ENCODE data around the gene RINL. TPM values are rescaled to one million over a fixed set of nuclear protein-coding genes. Genes with fewer than 3 reads are reported as not detected.

Gene RINL
- total RNA-seq, 1 donor from 2014 or later: 3.7 TPM

- Histone ChIP-seq H3K27ac (ENCODE audit: low read depth, low read length) (no peak overlapping the region), H3K9me3 (ENCODE audit: control insufficient read depth in 3 of 3, low read length in 3 of 3) (no peaks in the 10 kb centered on the region), H3K4me3 (ENCODE audit: low read length in 3 of 3) (no peak overlapping the region), H3K27me3 (ENCODE audit: control insufficient read depth in 3 of 3, insufficient read depth in 3 of 3, low read length in 3 of 3) (no peaks in the 10 kb centered on the region), H3K36me3 (ENCODE audit: control insufficient read depth in 3 of 3, insufficient read depth in 3 of 3, low read length in 3 of 3) (peaks cover 18 to 26% (median 25%) of the 10 kb centered on the region in 3 donors), H3K9ac (ENCODE audit: low read depth in 1 of 3, low read length in 3 of 3) (no peak overlapping the region), H3K4me1 (ENCODE audit: control insufficient read depth in 3 of 3, insufficient read depth in 3 of 3, low read length in 3 of 3) (peaks cover 3 to 9% (median 8%) of the 10 kb centered on the region in 3 donors)
Observed at GRCh38 chr19:38904581-38905539, 26.8 kb upstream of the RINL start.

DNA sequence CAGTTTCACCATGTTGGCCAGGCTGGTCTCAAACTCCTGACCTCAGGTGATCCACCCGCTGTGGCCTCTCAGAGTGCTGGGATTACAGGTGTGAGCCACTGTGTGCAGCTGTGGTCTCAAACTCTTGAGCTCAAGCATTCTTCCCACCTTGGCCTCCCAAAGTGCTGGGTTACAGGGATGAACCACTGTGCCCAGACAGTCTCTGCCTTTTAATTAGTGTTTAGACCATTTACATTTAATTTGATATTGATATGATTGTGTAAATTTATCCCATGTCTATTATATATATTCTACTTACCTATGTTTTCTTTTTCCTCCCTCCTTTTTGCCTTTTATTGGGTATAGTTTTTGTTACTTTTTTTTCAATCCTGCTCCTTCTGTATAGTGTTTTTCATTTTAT is 23.6 kb upstream of the RINL start:
- no peak overlapping the region for H3K4me3 ChIP-seq (ENCODE audit: low read length in 3 of 3)
- H3K9me3 ChIP-seq (ENCODE audit: control insufficient read depth in 3 of 3, low read length in 3 of 3): no peaks in the 10 kb centered on the region
- no peaks in the 10 kb centered on the region for H3K27me3 ChIP-seq (ENCODE audit: control insufficient read depth in 3 of 3, insufficient read depth in 3 of 3, low read length in 3 of 3)
- no peak overlapping the region for H3K27ac ChIP-seq (ENCODE audit: low read depth, low read length)
- H3K4me1 ChIP-seq (ENCODE audit: control insufficient read depth in 3 of 3, insufficient read depth in 3 of 3, low read length in 3 of 3): peaks cover 28 to 30% (median 30%) of the 10 kb centered on the region in 3 donors
- peaks cover 8 to 13% (median 11%) of the 10 kb centered on the region in 3 donors for H3K36me3 ChIP-seq (ENCODE audit: control insufficient read depth in 3 of 3, insufficient read depth in 3 of 3, low read length in 3 of 3)
- no peak overlapping the region for H3K9ac ChIP-seq (ENCODE audit: low read depth in 1 of 3, low read length in 3 of 3)

GRCh38 chr19:38900743-38901190 is 22.7 kb upstream of the RINL start:
- Histone ChIP-seq H3K27me3 (ENCODE audit: control insufficient read depth in 3 of 3, insufficient read depth in 3 of 3, low read length in 3 of 3) (no peaks in the 10 kb centered on the region), H3K36me3 (ENCODE audit: control insufficient read depth in 3 of 3, insufficient read depth in 3 of 3, low read length in 3 of 3) (peaks cover 5 to 12% (median 9%) of the 10 kb centered on the region in 3 donors), H3K9me3 (ENCODE audit: control insufficient read depth in 3 of 3, low read length in 3 of 3) (no peaks in the 10 kb centered on the region), H3K4me1 (ENCODE audit: control insufficient read depth in 3 of 3, insufficient read depth in 3 of 3, low read length in 3 of 3) (peaks cover 32 to 34% (median 33%) of the 10 kb centered on the region in 3 donors), H3K27ac (ENCODE audit: low read depth, low read length) (peak overlapping the region; percentile 86), H3K4me3 (ENCODE audit: low read length in 3 of 3) (peak overlapping the region in 2 of 3 donors; percentile 66 to 93), H3K9ac (ENCODE audit: low read depth in 1 of 3, low read length in 3 of 3) (peak overlapping the region in 2 of 3 donors; percentile 77 to 92)

DNA sequence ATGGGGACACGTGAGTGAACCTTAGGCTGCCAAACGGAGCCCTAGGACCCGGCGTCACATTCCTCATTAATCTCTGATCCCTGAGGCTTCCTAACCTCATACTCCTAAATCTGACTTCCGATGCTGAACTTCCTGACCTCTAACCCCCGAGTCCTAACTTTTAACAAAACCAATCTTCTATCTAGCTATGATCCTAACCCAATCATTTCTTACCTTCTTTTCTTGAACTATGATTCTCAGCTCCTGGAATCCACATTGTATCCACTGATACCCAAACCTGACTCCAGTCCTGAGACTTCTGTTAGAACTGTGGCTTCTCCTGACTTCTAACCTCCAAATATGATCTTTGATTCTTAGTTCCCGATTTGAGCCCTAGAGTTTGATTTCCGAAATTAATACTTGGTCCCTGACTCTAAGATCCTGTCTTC is 22.1 kb upstream of the RINL start:
- Histone ChIP-seq H3K9me3 (ENCODE audit: control insufficient read depth in 3 of 3, low read length in 3 of 3) (no peaks in the 10 kb centered on the region), H3K4me1 (ENCODE audit: control insufficient read depth in 3 of 3, insufficient read depth in 3 of 3, low read length in 3 of 3) (peaks cover 35 to 39% (median 36%) of the 10 kb centered on the region in 3 donors), H3K4me3 (ENCODE audit: low read length in 3 of 3) (peak overlapping the region; percentile 66 to 93 (median 88)), H3K27me3 (ENCODE audit: control insufficient read depth in 3 of 3, insufficient read depth in 3 of 3, low read length in 3 of 3) (no peaks in the 10 kb centered on the region), H3K36me3 (ENCODE audit: control insufficient read depth in 3 of 3, insufficient read depth in 3 of 3, low read length in 3 of 3) (peaks cover under 1 to 7% (median 4%) of the 10 kb centered on the region in 3 donors), H3K27ac (ENCODE audit: low read depth, low read length) (peak overlapping the region; percentile 86), H3K9ac (ENCODE audit: low read depth in 1 of 3, low read length in 3 of 3) (peak overlapping the region; percentile 75 to 92 (median 77))

DNA sequence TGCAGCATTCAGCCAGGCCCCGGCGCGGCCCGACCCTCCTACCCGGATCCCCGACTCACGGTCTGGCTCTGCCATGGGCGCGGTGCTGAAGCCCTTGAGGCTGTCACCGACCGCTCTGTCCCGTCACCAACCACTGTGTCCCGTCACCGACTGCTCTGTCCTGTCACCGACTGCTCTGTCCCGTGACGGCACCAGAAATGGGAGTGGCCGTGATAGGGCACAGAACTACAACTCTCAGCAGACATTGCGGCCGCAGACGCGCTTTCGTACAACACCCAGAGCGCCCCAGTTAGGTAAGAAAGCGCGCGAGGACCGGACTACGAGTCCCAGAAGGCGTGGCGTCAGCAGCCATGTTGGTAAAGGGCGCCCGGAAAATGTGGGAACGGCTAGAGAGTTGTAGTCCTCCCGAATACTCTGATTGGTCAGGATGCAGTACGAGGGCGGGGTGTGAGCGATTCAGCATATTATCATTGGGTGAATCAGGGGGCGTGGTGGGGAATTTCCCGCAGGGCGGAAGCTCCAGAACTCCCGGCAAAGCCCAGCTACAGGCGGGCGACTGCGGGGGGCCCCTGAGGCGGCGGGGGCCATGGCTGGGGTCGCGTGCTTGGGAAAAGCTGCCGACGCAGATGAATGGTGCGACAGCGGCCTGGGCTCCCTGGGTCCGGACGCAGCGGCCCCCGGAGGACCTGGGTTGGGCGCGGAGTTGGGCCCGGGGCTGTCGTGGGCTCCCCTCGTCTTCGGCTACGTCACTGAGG is 21.5 kb upstream of the RINL start, which contains the start of the genes NFKBIB and SIRT2:
Gene NFKBIB (plus strand): TSS at position 523 of the 755 bp plus-strand sequence. CDS start 64 bp downstream, at position 587.
Gene SIRT2 (minus strand): TSS at position 172 of the 755 bp plus-strand sequence. CDS start 97 bp downstream, at position 75.
- H3K27me3 ChIP-seq (ENCODE audit: control insufficient read depth in 3 of 3, insufficient read depth in 3 of 3, low read length in 3 of 3): no peaks in the 10 kb centered on the region
- peak within 1 kb of the TSS; percentile 93 to 97 (median 93) for H3K4me3 ChIP-seq (ENCODE audit: low read length in 3 of 3)
- H3K27ac ChIP-seq (ENCODE audit: low read depth, low read length): peak within 1 kb of the TSS; percentile 95
- peaks cover 41 to 45% (median 42%) of the 10 kb centered on the region in 3 donors for H3K4me1 ChIP-seq (ENCODE audit: control insufficient read depth in 3 of 3, insufficient read depth in 3 of 3, low read length in 3 of 3)
- H3K36me3 ChIP-seq (ENCODE audit: control insufficient read depth in 3 of 3, insufficient read depth in 3 of 3, low read length in 3 of 3): peaks cover 0 to 4% (median 2%) of the 10 kb centered on the region in 3 donors
- H3K9ac ChIP-seq (ENCODE audit: low read depth in 1 of 3, low read length in 3 of 3): peak within 1 kb of the TSS; percentile 88 to 98 (median 96)
- no peaks in the 10 kb centered on the region for H3K9me3 ChIP-seq (ENCODE audit: control insufficient read depth in 3 of 3, low read length in 3 of 3)

DNA sequence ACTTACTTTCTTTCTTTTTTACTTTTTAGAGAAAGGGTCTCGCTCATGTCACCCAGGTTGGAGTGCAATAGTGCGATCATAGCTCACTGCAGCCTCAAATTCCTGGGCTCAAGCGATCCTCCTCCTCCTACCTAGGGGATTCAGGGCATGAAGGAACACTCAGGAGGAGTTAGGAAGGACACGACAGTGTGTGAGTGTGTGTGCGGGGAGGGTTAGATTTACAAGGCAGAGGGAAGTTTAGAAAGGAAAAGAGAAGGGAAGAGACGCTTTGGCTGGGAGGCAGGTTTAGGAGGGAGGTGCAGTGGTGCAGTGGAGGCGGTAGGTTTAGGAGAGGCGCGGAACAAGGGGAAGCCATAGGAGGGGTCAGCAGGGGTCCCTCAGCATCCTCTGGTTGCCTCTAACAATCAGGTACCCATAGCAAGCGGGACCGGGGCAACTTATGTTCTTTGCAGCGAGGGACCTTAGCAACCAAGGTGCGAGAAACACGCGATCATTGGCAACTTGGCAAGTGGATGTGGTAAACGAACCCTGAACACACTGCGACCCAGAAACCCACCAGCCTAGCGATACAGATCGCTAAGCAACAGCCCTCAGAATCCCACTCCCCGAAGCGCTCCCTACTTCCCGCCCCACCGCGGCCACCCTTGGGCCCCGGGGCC is 20.8 kb upstream of the RINL start:
- Histone ChIP-seq H3K4me3 (ENCODE audit: low read length in 3 of 3) (peak overlapping the region; percentile 91 to 97 (median 93)), H3K36me3 (ENCODE audit: control insufficient read depth in 3 of 3, insufficient read depth in 3 of 3, low read length in 3 of 3) (peaks cover 0 to under 1% (median 0%) of the 10 kb centered on the region in 3 donors), H3K4me1 (ENCODE audit: control insufficient read depth in 3 of 3, insufficient read depth in 3 of 3, low read length in 3 of 3) (peaks cover 48 to 52% (median 49%) of the 10 kb centered on the region in 3 donors), H3K9me3 (ENCODE audit: control insufficient read depth in 3 of 3, low read length in 3 of 3) (no peaks in the 10 kb centered on the region), H3K9ac (ENCODE audit: low read depth in 1 of 3, low read length in 3 of 3) (peak overlapping the region; percentile 88 to 98 (median 96)), H3K27me3 (ENCODE audit: control insufficient read depth in 3 of 3, insufficient read depth in 3 of 3, low read length in 3 of 3) (no peaks in the 10 kb centered on the region), H3K27ac (ENCODE audit: low read depth, low read length) (peak overlapping the region; percentile 95)

GRCh38 chr19:38894968-38895367 is 16.9 kb upstream of the RINL start:
- Histone ChIP-seq H3K4me1 (ENCODE audit: control insufficient read depth in 3 of 3, insufficient read depth in 3 of 3, low read length in 3 of 3) (peaks cover 70 to 79% (median 70%) of the 10 kb centered on the region in 3 donors), H3K27ac (ENCODE audit: low read depth, low read length) (no peak overlapping the region), H3K27me3 (ENCODE audit: control insufficient read depth in 3 of 3, insufficient read depth in 3 of 3, low read length in 3 of 3) (no peaks in the 10 kb centered on the region), H3K36me3 (ENCODE audit: control insufficient read depth in 3 of 3, insufficient read depth in 3 of 3, low read length in 3 of 3) (peaks cover 6 to 11% (median 9%) of the 10 kb centered on the region in 3 donors), H3K9ac (ENCODE audit: low read depth in 1 of 3, low read length in 3 of 3) (peak overlapping the region; percentile 30 to 40 (median 32)), H3K4me3 (ENCODE audit: low read length in 3 of 3) (no peak overlapping the region), H3K9me3 (ENCODE audit: control insufficient read depth in 3 of 3, low read length in 3 of 3) (no peaks in the 10 kb centered on the region)

GRCh38 chr19:38893341-38893771 is 15.3 kb upstream of the RINL start:
- H3K36me3 ChIP-seq (ENCODE audit: control insufficient read depth in 3 of 3, insufficient read depth in 3 of 3, low read length in 3 of 3): peaks cover 23 to 27% (median 25%) of the 10 kb centered on the region in 3 donors
- H3K4me3 ChIP-seq (ENCODE audit: low read length in 3 of 3): peak overlapping the region in 2 of 3 donors; percentile 13 to 30
- H3K27ac ChIP-seq (ENCODE audit: low read depth, low read length): peak overlapping the region; percentile 51
- H3K4me1 ChIP-seq (ENCODE audit: control insufficient read depth in 3 of 3, insufficient read depth in 3 of 3, low read length in 3 of 3): peaks cover 75 to 78% (median 76%) of the 10 kb centered on the region in 3 donors
- H3K27me3 ChIP-seq (ENCODE audit: control insufficient read depth in 3 of 3, insufficient read depth in 3 of 3, low read length in 3 of 3): no peaks in the 10 kb centered on the region
- H3K9ac ChIP-seq (ENCODE audit: low read depth in 1 of 3, low read length in 3 of 3): peak overlapping the region in 2 of 3 donors; percentile 14 to 76
- H3K9me3 ChIP-seq (ENCODE audit: control insufficient read depth in 3 of 3, low read length in 3 of 3): no peaks in the 10 kb centered on the region

DNA sequence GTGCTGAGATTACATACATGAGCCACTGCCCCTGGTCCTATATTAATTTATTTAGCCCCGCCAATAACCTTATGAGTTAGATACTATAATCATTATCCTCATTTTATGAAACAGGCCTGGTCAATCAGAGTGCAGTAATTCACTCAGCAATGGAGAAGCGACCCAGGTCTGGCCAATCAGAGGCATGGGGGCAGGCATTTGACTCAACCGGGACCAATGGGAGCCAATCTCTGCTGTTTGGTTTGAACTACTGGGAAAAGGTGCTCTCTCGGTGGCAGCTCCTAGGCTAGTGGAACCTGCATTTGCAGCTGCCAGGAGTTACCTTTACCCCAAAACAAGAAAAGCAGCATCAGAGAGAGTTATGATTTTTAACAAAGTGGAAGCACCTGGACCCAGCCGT is 14.8 kb upstream of the RINL start:
- Histone ChIP-seq H3K27ac (ENCODE audit: low read depth, low read length) (peak overlapping the region; percentile 51), H3K27me3 (ENCODE audit: control insufficient read depth in 3 of 3, insufficient read depth in 3 of 3, low read length in 3 of 3) (no peaks in the 10 kb centered on the region), H3K36me3 (ENCODE audit: control insufficient read depth in 3 of 3, insufficient read depth in 3 of 3, low read length in 3 of 3) (peaks cover 28 to 32% (median 30%) of the 10 kb centered on the region in 3 donors), H3K9ac (ENCODE audit: low read depth in 1 of 3, low read length in 3 of 3) (peak overlapping the region in 2 of 3 donors; percentile 14 to 76), H3K4me3 (ENCODE audit: low read length in 3 of 3) (peak overlapping the region in 1 of 3 donors; percentile 30), H3K9me3 (ENCODE audit: control insufficient read depth in 3 of 3, low read length in 3 of 3) (no peaks in the 10 kb centered on the region), H3K4me1 (ENCODE audit: control insufficient read depth in 3 of 3, insufficient read depth in 3 of 3, low read length in 3 of 3) (peaks cover 70 to 73% (median 71%) of the 10 kb centered on the region in 3 donors)

All from skeletal muscle tissue (tissue), 4 donors.